Endothelial cell of umbilical vein (primary cell): Measurements from ENCODE around the gene PLA2G4F. TPM values are rescaled to one million over a fixed set of nuclear protein-coding genes. Genes with fewer than 3 reads are reported as not detected.

Experiments
- BruUV-seq: library from RNA; stranded (reverse); fragments of 400-500 nt; replicated peaks from 2 replicates; lab custom pipeline; 2021; lab: Mats Ljungman, UMichigan
- CTCF ChIA-PET: fragments of 300-600, 350-600 bp; sonication (Branson Sonifier 250); formaldehyde crosslinking; loops from one replicate; lab custom pipeline; 2021; ENCODE audit warnings: antibody characterized with exemption, inconsistent platforms; lab: Charles Lee
- POLR2A ChIA-PET: fragments of 300-600, 350-600 bp; sonication (Branson Sonifier 250); formaldehyde crosslinking; loops from one replicate; lab custom pipeline; 2021; ENCODE audit warnings: antibody characterized with exemption, inconsistent platforms; lab: Charles Lee
- DNase-seq: peaks from one replicate; pipeline ENCODE4 v3.0.0-alpha.2; 2011; ENCODE audit warnings: low read depth, low spot score
- FAIRE-seq: peaks from 2 replicates; lab custom pipeline; 2011; peaks lifted over from hg19 to GRCh38; lab: Jason Lieb, UNC
- H2AFZ ChIP-seq: 2 replicates; pipeline ENCODE4 v1.6.0; 2012; ENCODE audit warnings: low read depth, low read length, control low read depth, inconsistent platforms
- H3K27ac ChIP-seq: 2 replicates; pipeline ENCODE4 v1.5.1; 2011; ENCODE audit warnings: low read depth, mild to moderate bottlenecking, control low read depth, low read length, moderate library complexity; ENCODE audit not compliant: insufficient read depth
- H3K27me3 ChIP-seq, 2 experiments: 2 replicates each; pipeline versions ENCODE4 v1.6.0 to v1.6.1; 2011; ENCODE audit warnings: low read length in 2 of 2, mixed read lengths in 1 of 2; ENCODE audit not compliant: control insufficient read depth in 2 of 2, insufficient read depth in 2 of 2
- H3K36me3 ChIP-seq, 2 experiments: 2 replicates in 1 of 2; 3 replicates in 1 of 2; pipeline ENCODE4 v1.5.1; 2011; ENCODE audit warnings: low read length in 2 of 2, mild to moderate bottlenecking in 1 of 2, moderate library complexity in 1 of 2; ENCODE audit not compliant: control insufficient read depth in 2 of 2, insufficient read depth in 2 of 2; ENCODE audit errors: extremely low read depth in 1 of 2
- H3K4me1 ChIP-seq: 3 replicates; pipeline ENCODE4 v1.5.1; 2011; ENCODE audit warnings: mild to moderate bottlenecking, low read length; ENCODE audit not compliant: control insufficient read depth, insufficient read depth; ENCODE audit errors: extremely low read depth
- H3K4me2 ChIP-seq: 2 replicates; pipeline ENCODE4 v1.6.1; 2011; ENCODE audit warnings: low read length, control low read depth, mixed read lengths; ENCODE audit not compliant: insufficient read depth
- H3K4me3 ChIP-seq, 3 experiments: fragments of 200-600 bp in 1 of 3; sonication (generic), shearing (Covaris generic) in 1 of 3; replicated peaks in 1 of 3; 2 replicates each; pipeline ENCODE4 v1.5.1; 2011 to 2016; ENCODE audit warnings: control low read depth in 3 of 3, low read length in 3 of 3, mild to moderate bottlenecking in 2 of 3, inconsistent platforms in 1 of 3, low read depth in 1 of 3, moderate library complexity in 1 of 3; ENCODE audit not compliant: insufficient read depth in 1 of 3
- H3K79me2 ChIP-seq: 2 replicates; pipeline ENCODE4 v1.6.0; 2012; ENCODE audit warnings: low read length, inconsistent platforms; ENCODE audit not compliant: control insufficient read depth, insufficient read depth
- H3K9ac ChIP-seq: replicated peaks from 2 replicates; pipeline ENCODE3; 2011; ENCODE audit warnings: low read length, control low read depth; ENCODE audit not compliant: insufficient read depth; ENCODE audit errors: extremely low read depth
- H3K9me1 ChIP-seq: replicated peaks from 3 replicates; pipeline ENCODE4 v1.6.0; 2011; ENCODE audit warnings: mild to moderate bottlenecking, low read length; ENCODE audit not compliant: control insufficient read depth, insufficient read depth; ENCODE audit errors: extremely low read depth
- H3K9me3 ChIP-seq: replicated peaks from 2 replicates; pipeline ENCODE4 v1.5.1; 2012; ENCODE audit warnings: low read length, inconsistent platforms; ENCODE audit not compliant: control insufficient read depth, insufficient read depth
- H4K20me1 ChIP-seq: replicated peaks from 2 replicates; pipeline ENCODE3; 2011; ENCODE audit warnings: mild to moderate bottlenecking, low read length; ENCODE audit not compliant: control insufficient read depth, insufficient read depth; ENCODE audit errors: extremely low read depth
- EZH2 ChIP-seq: IDR thresholded peaks from 2 replicates; pipeline ENCODE4 v1.6.1; 2012; ENCODE audit warnings: borderline replicate concordance, low read depth, mild to moderate bottlenecking, moderate library complexity, low read length, inconsistent platforms; ENCODE audit not compliant: severe bottlenecking
- FOS ChIP-seq: IDR thresholded peaks from 2 replicates; pipeline ENCODE4 v1.6.1; 2011; ENCODE audit warnings: mild to moderate bottlenecking, low read length, moderate library complexity, borderline replicate concordance; ENCODE audit not compliant: insufficient read depth
- GATA2 ChIP-seq: IDR thresholded peaks from 2 replicates; pipeline ENCODE4 v1.7.0; 2011; ENCODE audit warnings: low read depth, mild to moderate bottlenecking, moderate library complexity, mixed read lengths, low read length; ENCODE audit not compliant: insufficient read length, insufficient read depth
- JUN ChIP-seq: IDR thresholded peaks from 2 replicates; pipeline ENCODE4 v1.6.1; 2011; ENCODE audit warnings: borderline replicate concordance, low read depth; ENCODE audit not compliant: insufficient read length, insufficient read depth
- MYC ChIP-seq: IDR thresholded peaks from one replicate; pipeline ENCODE4 v1.6.1; 2011; ENCODE audit warnings: mild to moderate bottlenecking, low read depth, low read length
- POLR2A ChIP-seq: IDR thresholded peaks from 2 replicates; pipeline ENCODE4 v1.6.1; 2012; ENCODE audit warnings: low read depth, mild to moderate bottlenecking, control low read depth, low read length
- POLR2AphosphoS5 ChIP-seq: IDR thresholded peaks from 2 replicates; pipeline ENCODE4 v1.6.1; 2012; ENCODE audit warnings: low read depth, mild to moderate bottlenecking, control low read depth, low read length, moderate library complexity; ENCODE audit not compliant: insufficient read depth
- dilution Hi-C: fragments of 300-500 bp; cut with MboI; formaldehyde crosslinking; loops from one replicate; pipeline ENCODE4 v1.15.0; 2019; ENCODE audit warnings: low sequenced_read_pairs; ENCODE audit not compliant: extremely low pct_ligation_motif_present
- intact Hi-C: fragments of 100-400 bp; cut with micrococcal nuclease; formaldehyde crosslinking; loops from one replicate; pipeline ENCODE4 v1.10.0; 2022
- polyA plus RNA-seq, 4 experiments: library from polyadenylated mRNA; depleted of rRNA in 3 of 4; stranded (reverse) in 3 of 4; unstranded in 1 of 4; fragments of >200 nt; gene quantifications; 2 replicates each; pipeline versions ENCODE4 v1.2.1 to v1.2.3, GENCODE V29; 2011 to 2012; ENCODE audit warnings: missing spikeins in 1 of 4
- total RNA-seq: library from RNA; stranded (reverse); gene quantifications from 2 replicates; pipeline ENCODE4 v1.2.3, GENCODE V29; 2021
- TF ChIP-seq, protein P1 (sequence below): IDR thresholded peaks from 2 replicates; pipeline ENCODE4 v1.6.1; 2011; ENCODE audit not compliant: insufficient read depth, insufficient read length

The PLA2G4F gene
- total and polyA plus RNA-seq, 2 donors (not counting 3 experiments of a cell fraction or from before 2014, with no cell fraction given), result not detected

GRCh38 chr15:42148808-42149492 lies 7.5 kb downstream of the PLA2G4F start:
- CTCF ChIA-PET, result interaction anchor here (0.8 to 3.5 kb wide), 2 partner anchors 11 to 65 kb away, joined by 3 to 24 read pairs; no protein-coding TSS in a partner anchor
- Histone ChIP-seq H3K4me3 (no peak overlapping the region), H3K9me3 (no peaks in the 10 kb centered on the region), H4K20me1 (no peaks in the 10 kb centered on the region), H3K27me3 (no peaks in the 10 kb centered on the region), H3K9ac (no peak overlapping the region), H3K9me1 (no peaks in the 10 kb centered on the region), H3K36me3 (no peaks in the 10 kb centered on the region), H3K4me1 (no peaks in the 10 kb centered on the region), H2AFZ (no peak overlapping the region), H3K79me2 (no peaks in the 10 kb centered on the region), H3K27ac (no peak overlapping the region), H3K4me2 (no peak overlapping the region)
- no peak for TF ChIP-seq FOS
- TF ChIP-seq JUN, result no peak
- TF ChIP-seq POLR2A, result no peak
- no peak for TF ChIP-seq MYC
- no peak for TF ChIP-seq EZH2
- no peak for TF ChIP-seq POLR2AphosphoS5
- no peak for TF ChIP-seq GATA2
- dilution Hi-C loops (no loop called here), intact Hi-C loops (no loop called here)
- no TSS peak for BruUV-seq
- POLR2A ChIA-PET, result no interaction called here
- FAIRE-seq (no peak), DNase-seq (no peak)

- H4K20me1 ChIP-seq, result no peaks in the 10 kb centered on the region
- H3K9ac ChIP-seq, result no peak overlapping the region
- H3K79me2 ChIP-seq, result no peaks in the 10 kb centered on the region
- H3K9me3 ChIP-seq, result no peaks in the 10 kb centered on the region
- DNase-seq, result no peak
- H3K4me1 ChIP-seq, result no peaks in the 10 kb centered on the region
- intact Hi-C loops (no loop called here), dilution Hi-C loops (no loop called here)
- H3K27me3 ChIP-seq, result no peaks in the 10 kb centered on the region
- ChIA-PET CTCF (interaction anchor here (0.8 to 3.5 kb wide), 2 partner anchors 9 to 63 kb away, joined by 3 to 24 read pairs; no protein-coding TSS in a partner anchor), POLR2A (no interaction called here)
- no peak overlapping the region for H3K4me3 ChIP-seq
- H3K4me2 ChIP-seq, result no peak overlapping the region
- no peak for FAIRE-seq
- H2AFZ ChIP-seq, result no peak overlapping the region
- H3K27ac ChIP-seq, result no peak overlapping the region
- BruUV-seq, result no TSS peak
- no peaks in the 10 kb centered on the region for H3K9me1 ChIP-seq
- TF ChIP-seq FOS (no peak), MYC (no peak)
- TF ChIP-seq, protein P1, sequence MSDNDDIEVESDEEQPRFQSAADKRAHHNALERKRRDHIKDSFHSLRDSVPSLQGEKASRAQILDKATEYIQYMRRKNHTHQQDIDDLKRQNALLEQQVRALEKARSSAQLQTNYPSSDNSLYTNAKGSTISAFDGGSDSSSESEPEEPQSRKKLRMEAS, result no peak
- no peaks in the 10 kb centered on the region for H3K36me3 ChIP-seq
Observed at GRCh38 chr15:42147431-42147735, 9.1 kb downstream of the PLA2G4F start.
